COR-L47 (cell line): ENCODE results near the gene SELE.

Source experiments
- DNase-seq: peaks from one replicate; lab custom pipeline; 2025; lab: John Stamatoyannopoulos, UW

Gene SELE

DNA sequence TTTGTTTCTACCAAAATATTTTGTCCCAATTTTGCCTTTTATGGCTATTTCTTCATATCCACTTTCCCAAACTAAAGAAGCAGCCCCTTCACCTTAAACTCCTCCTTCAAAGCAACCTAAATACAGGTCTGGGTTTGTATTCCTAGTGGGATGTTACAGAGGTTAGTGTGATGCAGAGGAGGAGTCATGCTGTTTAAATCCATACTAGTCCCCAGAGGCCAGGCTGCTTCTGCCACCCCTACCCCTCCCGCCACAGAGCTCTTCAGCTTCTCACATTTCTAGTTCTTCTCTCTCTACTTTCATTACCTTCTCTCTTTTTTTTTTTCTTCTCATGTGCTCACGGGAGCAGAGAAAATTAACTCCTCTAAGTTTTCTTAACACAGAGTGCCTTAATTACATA is 51.8 kb downstream of the SELE start:
- DNase-seq, result no peak

DNA sequence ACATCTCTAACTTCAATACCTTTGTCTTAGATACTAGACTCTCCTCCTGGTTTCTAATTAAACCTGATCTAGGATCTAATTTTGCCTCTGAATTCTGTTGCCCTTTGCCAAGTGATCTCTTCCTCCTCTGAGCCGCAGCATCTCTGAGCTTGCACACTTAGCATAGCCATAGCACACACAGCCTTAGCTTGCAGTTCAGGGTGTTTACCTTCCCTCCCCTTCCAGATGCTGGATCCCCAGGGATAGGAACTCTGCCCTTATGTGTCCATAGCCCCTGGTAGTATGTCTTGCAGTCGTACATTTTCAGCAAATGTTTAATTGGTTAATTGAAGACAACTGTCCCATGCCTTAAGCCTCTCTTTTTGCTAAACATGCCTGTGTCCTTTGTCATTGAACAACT is 52.7 kb downstream of the SELE start:
- DNase-seq, result no peak

DNA sequence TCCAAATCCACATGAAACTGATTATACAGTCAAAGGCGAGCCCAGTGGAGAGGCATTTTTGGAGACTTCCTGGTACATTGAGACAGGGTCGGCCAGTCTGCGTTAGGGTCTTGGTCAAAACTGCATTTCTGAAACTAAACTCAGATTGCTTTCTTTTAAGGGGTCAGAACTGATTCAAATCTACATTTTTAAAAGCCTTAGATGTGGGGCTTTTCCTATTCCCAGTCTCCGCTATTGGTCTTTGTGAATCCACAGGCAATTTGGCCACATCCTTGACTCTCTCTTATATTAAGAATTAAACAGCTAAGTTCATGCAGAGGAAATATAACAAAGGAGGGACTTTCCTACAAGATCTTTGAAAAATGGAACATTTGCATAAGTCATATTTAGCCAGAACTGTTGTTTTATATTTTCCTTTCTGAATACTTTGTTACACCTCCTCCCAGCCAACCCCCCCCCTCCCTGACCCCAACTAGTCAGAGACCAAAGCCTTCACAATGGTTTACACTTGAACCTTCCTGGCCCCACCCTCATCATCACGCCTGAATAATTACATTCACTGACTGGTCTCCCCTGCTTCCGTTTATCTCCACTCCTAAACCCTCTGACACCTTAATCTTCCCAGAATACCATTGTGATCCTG is 53.4 kb downstream of the SELE start:
- no peak for DNase-seq

DNA sequence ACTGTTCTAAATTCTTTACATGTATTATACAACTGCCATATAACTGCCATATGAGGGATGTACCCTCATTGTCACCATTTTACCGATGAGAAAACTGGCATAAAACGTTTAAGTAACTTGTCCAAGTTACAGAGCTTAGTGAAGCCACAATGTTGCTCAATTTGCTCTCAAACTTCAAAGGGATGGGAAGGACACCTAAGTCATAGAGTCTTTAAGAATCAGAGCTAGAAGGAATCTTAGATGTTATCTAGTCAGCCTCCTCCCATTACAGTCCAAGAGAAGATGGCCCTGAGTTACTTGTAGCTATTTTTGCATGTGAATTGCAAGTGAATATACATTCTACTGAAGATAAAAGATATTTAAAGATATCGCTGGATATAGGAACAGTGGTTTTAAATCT is 54.2 kb downstream of the SELE start:
- no peak for DNase-seq

DNA sequence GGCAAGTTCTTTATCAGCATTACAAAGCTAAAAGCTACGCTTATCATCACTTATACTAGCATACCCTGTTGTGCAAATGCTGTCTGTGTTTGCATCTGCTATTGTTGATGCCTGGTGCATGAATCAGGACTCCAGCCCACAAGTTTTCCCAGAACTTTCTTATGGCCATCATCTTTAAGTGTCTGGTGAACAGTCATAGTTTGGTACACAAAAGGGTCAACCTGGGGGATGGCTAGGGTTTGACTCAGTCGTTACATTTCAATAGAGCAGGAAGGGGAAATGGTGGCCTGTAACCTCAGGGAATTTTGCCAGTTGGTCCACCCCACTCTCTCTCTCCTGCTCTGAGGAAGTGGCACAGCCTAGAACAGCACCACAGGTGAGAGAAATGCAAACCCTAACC is 57.9 kb downstream of the SELE start:
- DNase-seq, result no peak
